ENCODE results near the gene CCDC170.
"Not testable (repeated sequence)": the region's sequence is repeated elsewhere in the genome, so short reads cannot be mapped to it uniquely, and the experiment has no call there.

The CCDC170 gene

DNA sequence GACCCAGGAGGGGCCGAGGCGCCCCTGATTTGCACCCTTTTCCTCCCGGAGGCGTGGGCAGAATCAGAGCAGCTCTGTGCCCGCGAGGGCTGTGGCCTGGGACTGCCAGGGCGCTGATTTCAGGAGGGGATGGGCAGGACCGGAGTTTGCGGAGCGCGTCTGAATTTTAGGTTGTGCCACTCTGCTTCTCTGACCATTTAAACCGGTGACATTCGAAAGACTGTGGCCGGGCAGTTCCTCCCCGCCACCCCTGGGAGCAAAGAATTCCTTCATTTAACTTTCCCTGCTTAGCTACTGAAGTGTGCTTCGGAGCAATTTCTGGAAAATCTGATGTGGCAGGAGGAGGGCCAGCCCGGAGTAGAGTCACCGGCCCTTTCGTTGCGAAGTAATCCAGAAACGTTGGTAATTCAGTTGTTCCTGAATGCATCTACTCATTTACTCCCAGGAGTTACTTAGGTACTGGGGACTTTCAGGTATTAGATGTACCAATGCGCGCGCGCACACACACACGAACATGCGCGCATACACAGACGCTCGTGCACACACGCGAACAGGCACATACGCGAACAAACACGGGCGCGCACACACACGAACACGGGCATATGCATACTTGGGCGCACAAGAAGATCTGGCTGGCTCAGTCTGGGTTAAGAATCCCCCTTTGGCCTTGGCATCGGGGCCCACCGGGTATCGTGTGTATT, 568 bp downstream of the CCDC170 start:
- no peak for DNase-seq (ENCODE audit: low spot score)

DNA sequence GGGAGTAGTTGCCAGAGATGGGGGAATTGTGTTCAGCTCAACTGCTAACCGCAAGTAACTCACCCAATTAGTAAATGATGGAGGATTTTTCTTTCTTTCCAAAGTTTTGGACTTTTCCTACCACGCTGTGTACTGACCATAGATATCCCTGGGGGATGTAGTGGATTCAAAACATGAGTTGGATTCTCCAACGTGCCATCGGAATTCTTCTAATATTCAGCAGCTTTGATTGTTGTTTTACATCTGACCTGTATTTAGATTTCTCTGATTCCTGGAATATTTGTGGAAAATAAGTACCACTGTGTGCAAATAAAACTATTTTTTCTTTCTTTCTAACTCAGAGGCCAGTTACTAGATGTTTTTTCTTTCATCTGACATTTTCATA, 1.1 kb downstream of the CCDC170 start:
- DNase-seq (ENCODE audit: low spot score): no peak

DNA sequence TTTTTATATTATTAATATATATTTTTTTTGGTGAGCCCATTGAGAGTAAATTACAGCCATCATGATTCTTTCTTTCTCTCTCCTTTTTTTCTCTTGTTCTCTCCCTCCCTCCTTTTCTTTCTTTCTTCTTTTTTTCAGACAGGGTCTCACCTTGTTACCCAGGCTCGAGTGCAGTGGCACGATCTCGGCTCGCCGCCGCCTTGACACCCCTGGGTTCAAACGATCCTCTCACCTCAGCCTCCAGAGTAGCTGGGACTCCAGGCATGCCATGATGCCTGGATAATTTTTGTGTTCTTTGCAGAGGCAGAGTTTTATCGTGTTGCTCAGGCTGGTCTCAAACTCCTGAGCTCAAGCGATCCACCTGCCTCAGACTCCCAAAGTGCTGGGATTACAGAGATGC, 1.6 kb downstream of the CCDC170 start:
- no peak for DNase-seq (ENCODE audit: low spot score)

DNA sequence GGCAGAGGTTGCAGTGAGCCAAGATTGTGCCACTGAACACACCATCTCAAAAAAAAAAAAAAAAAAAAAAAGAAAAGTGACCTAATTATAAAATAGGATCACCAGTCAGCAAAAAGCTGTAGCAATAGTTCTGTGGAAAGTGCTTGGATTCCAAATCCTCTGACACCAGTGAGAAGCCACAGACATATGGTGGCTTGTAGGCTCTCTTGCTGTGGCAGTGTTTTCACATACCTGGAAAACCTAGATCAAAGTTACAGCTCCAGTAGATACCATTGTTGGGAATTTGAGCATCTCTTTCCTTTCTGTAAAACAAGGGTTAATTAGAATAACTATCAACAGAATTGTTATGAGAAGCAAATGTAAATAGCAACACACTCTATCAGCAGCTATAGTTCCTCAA, 4.1 kb downstream of the CCDC170 start:
- no peak for DNase-seq (ENCODE audit: low spot score)

DNA sequence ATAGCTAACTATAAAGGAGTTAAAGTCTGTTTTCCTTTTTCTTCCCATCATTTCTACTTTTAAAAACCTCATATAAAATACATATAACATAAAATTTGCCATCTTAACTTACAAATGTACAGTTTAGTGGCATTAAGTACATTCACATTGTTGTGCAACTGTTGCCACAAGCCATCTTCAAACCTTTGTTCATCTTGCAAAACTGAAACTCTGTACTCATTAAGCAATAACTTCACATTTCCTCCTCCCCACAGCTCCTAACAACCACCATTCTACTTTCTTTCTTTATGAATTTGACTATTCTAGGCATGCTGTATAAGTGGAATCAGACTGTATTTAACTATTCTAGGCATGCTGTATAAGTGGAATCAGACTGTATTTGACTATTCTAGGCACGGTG, 4.5 kb downstream of the CCDC170 start:
- no peak for DNase-seq (ENCODE audit: low spot score)

DNA sequence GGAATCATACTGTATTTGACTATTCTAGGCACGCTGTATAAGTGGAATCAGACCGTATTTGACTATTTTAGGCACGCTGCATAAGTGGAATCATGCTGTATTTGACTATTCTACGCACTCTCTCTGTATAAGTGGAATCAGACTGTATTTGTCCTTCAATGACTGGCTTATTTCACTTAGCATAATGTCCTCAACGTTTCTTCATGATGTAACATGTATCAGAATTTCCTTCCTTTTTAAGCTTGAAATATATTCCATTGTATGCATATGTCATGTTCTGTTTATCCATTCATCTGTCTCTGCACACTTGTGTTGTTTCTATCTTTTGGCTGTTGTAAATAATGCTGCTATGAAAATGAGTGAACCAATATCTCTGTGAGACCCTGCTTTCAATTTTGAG, 5.7 kb downstream of the CCDC170 start:
- no peak for DNase-seq (ENCODE audit: low spot score)

DNA sequence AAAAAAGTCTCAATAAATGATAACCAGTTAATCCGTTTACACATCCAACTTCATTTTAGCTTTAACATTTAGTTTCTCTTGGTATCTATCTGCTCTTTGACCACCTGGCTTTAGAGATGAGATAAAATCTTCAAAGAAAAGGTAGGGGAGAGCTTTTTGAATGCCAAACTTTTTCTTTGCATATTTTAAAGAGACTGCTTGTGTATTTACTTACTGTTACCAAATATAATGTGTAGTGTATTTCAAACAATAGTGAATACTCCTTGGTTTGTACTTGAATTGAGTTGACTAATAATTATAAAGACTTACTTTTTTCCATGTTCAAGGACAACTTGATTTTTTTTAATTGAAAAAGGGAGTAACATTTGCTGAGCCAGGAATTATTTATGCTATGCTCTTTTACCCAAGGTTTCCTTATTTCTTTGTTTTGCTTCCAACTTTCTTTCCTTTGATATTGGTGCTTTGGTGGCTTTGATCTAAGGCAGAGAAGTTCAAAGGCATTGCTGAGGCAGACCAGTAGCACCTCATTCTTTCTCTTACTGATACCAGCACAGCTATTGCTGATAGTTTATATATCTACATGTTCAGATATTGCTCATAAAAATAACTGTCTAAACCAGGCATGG, 7.8 kb downstream of the CCDC170 start:
- no peak for DNase-seq (ENCODE audit: low spot score)

DNA sequence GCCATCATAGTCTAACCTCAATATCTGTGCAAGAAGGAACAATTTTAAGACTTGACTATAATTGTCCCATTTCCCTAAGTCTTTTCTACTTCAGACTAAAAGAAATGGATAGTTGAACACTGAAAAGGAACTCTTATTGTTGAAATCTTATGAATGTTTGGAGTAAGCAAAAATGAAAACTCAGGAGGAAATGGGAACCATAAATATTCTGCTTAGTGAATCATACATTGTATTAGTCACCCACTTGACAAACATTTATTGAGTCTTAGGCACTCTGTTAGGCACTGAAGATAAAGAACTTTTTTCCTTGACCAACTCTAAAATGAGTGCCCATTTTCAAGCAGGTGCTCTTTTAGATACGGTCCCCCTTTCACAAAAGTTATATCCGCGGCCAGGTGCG, 8.7 kb downstream of the CCDC170 start:
- no peak for DNase-seq (ENCODE audit: low spot score)

DNA sequence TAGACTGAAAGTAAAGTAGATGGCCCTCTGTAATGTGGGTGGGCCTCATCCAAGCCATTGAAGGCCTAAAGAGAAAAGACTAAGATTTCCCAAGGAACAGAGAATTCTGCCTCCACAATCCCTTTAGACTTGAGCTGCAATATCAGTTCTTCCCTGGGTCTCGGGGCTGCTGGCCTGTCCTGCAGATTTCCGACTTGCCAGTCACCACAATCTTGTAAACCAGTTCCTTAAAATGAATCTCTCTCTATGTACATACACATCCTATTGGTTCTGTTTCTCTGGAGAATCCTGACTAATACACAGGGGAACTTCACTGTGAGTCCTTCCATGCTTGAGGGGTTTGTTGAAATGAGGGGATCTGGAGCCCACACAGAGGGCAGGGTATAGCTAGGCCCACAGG, 12.9 kb downstream of the CCDC170 start:
- DNase-seq (ENCODE audit: low spot score): no peak

DNA sequence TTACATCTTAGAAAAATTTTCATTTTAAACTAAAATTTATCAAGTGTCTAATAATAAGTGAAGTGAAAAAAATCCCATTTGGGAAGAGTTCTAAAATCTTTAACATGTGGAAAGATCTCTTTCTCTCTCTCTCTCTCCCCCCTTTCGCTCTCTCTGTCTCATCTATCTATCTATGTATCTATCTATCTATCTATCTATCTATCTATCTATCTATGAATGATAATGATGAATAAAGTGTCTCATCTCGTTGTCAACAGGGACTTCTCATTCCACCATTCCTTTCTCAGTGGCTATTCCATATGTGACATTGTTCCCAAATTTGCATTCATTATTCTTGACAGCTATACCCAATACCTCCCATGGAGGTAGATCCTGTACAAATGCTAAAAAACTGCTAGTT, 15.2 kb downstream of the CCDC170 start:
- DNase-seq (ENCODE audit: low spot score): no peak

DNA sequence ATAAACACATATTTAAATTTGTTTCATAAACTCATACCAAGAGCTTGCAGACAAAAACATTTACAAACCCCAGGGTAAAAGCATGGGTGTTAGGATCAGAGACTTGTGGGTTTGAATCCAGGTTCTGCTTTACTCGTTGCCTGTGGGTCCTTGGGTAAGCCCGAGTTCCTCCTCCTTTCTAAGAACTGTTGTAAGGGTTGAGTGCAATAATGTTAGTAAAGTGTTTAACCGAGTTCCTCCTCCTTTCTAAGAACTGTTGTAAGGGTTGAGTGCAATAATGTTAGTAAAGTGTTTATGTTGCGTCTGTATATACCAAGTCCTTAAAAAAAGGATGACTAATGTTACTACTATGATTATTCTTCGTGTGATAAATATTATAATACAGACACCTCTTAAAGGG, 18.7 kb downstream of the CCDC170 start:
- DNase-seq (ENCODE audit: low spot score): no peak

DNA sequence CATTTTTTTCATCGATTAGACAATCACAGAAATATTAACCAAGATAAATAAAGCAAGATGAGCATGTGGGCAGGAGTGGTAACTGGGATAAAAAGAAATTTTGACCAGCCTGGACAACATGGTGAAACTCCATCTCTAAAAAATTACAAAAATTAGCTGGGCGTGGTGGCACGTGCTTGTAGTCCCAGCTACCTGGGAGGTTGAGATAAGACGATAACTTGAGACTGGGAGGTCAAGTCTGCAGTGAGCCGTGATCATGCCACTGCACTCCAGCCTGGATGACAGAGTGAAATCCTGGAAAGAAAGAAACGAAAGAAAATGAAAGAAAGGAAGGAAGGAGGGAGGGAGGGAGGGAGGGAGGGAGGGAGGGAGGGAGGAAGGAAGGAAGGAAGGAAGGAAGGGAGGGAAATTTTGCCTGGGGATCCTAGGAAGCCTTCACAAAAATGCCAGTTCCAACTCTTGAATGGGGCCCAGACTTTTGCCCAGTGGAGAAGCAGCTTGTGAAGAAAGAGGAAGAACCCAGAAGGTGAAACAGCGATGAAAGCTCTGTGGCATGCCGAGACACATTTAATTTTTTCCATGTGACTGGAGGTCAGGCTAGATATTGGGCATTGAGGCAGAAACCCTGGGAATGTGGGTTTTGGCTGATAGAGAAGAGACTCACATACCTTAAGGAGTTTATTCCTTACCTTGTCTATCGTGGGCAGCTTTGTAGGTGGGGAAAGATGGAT, 20.3 kb downstream of the CCDC170 start:
- DNase-seq (ENCODE audit: low spot score): no peak

DNA sequence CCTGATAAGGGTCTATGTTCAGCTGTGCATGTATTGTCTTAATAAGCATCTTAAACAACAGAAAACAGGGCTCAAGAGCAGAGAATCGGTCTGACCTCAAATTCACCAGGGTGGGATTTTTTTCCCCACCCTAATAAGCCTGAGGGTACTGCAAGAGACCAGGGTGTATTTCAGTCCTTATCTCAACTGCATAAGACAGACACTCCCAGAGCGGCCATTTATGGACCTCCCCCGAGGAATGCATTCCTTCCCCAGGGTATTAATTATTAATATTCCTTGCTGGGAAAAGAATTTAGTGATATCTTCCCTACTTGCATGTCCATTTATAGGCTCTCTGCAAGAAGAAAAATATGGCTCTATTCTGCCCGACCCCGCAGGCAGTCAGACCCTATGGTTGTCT, 25.2 kb downstream of the CCDC170 start:
- DNase-seq (ENCODE audit: low spot score): not testable (repeated sequence)

DNA sequence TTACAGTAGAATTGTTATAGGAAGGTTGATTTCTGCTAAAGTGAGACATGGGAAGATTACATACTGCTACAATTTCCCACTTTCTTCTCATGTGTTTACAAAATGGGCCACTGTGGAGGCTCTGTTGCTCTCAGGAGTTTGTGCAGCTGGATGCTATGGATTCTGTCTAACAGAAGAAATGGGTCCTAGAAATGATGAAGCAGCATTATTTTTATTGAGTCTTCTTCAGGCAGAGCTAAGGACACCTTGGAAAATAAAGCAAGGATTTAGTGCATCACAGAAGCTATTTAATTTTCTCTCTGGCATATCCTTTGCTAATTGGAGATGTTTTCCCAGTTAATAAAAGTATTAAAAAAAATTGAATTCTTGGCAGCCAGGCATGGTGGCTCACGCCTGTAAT, 29.2 kb downstream of the CCDC170 start:
- DNase-seq (ENCODE audit: low spot score): no peak

DNA sequence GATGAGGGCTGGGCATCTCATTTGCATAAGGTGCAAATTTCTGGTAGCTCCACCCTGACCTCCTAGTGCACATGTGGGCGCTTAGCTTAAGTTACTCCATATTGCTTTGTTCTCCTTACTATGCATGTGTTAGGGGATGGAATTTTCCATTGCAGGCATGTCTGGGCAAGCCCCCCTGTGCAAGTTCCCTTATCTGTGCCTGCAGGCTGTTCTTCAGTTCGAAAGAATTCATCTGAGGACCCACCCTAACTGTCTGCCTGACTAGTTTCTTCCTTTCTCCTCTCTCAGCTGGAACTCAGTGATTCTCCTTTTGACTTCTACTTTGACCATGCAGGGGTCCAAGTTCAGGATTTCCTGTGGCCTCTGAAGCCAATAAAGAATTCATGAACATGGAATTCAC, 30.2 kb downstream of the CCDC170 start:
- no peak for DNase-seq (ENCODE audit: low spot score)

DNA sequence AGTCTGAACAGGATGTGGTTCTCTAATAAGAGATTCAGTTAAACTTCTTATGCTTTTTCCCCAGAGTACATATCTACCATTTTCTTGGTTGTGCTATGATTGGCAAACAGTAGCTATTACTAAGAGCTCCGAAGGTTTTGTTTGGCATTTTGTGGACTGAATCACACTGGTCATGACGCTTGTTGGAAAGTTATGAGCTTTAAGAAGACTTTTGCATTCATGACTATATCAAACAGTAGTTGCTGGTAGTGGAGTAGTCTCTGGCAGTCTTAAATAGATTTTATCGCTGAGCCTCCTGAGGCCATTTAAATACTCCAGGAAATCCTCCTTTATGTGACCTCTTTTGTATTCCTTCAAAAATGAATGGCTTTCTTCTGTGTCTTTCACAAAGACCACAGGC, 40.8 kb downstream of the CCDC170 start:
- no peak for DNase-seq (ENCODE audit: low spot score)

DNA sequence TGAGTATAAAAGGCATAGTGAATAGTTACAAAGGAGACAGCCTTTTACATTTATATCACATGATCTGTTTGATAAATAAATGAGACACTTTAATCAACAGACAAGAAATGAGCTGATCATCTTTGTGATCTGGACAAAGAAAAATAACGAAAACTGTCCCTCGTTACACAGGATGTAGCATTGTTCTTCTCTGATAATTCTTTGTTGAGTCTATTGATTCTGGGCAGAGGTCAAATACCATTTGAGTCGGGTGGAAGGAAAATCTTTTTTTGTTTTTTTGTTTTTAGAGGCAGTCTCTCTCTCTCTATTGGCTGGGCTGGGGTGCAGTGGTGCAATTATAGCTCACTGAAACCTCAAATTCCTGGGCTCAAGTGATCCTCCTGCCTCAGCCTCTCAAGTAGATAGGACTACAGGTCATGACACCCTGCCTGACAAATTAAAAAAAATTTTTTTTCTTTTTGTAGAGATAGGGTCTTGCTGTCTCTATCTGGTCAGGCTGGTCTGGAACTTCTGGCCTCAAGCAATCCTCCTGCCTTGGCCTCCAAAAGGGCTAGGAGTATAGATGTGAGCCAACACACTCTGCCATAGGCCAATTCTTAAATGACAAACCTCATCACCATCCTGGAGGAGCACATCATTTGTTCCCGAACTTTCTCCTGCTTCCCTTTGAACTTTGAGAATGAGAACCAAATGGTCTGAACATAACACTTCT, 41.8 kb downstream of the CCDC170 start:
- DNase-seq (ENCODE audit: low spot score): no peak

DNA sequence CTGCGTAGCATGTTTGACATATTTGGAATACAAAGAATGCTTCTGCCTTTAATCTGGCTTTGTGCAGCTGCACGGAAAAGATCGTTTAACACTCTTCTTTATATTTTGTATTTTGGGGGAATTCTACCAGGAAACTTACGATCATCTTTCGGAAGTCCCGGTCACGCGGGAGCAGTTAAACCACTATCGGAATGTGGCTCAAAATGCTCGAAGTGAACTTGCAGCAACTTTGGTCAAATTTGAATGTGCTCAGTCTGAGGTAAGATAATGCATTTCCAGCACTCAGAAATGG, 42.3 kb downstream of the CCDC170 start:
- DNase-seq (ENCODE audit: low spot score): no peak

DNA sequence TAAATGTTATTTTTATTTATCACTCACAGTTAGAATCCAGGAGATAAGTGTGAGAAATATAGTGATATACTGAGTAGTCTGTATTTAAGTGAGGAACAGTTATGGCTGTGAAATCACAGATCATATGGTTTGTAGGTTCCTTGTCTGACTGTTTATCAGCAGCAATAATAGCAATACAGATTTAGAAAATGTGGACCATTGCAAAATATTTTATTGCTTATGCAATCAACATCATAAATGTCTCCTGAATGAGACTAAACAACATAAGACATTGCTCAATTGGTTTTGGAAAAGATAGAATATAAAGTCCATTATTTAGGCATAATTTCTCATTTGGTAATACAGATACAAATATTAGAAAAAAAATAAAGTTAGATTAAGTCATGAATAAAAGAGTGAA, 43.7 kb downstream of the CCDC170 start:
- DNase-seq (ENCODE audit: low spot score): no peak

DNA sequence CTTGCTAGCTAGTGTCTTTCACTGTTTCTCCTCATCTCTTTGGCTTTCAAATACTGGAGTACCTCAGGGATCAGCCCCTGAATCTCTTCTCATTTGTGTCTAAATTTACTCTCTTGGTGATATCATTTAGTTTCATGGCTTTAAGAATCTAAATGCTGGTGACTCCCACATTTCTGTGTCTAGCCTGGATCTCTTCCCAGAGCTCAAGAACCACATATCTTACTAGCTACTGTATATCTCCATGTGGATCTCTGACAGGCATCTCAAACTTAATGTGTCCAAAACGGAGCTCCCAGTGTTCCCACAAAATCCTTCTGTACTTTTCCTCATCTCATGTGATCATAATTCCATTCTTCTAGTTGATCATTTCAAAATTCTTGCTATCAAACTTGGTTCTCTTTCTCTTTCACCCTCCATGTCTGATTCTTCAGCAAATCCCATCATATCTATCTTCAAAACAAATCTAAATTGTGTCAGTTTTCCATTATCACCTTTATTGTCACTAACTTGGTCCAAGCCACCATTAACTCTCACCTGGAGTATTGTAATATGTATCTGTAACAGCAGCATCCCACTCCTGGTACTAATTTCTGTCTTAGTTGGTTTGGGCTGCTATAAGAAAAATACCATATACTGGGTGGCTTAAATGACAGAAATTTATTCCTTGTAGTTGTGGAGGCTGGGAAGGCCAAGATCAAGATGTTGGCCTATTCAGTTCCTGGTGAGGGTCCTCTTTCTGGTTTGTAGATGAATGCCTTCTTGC, 45.9 kb downstream of the CCDC170 start:
- no peak for DNase-seq (ENCODE audit: low spot score)

DNA sequence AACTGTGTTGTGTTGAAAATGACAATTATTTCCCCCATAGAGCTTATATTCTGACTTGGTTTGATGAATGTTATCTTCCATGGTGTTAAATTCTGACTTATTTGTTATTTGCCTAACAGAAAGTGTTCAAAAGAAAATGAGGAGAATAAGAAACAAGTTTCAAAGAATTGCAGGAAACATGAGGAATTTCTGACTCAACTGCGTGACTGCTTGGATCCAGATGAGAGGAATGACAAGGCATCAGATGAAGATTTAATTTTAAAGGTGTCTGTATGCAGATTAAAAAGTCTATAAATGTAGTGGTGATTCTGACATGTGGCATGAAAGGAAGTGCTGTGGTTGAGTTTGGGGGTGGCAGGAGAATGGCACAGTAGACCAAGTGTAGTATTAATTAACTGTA, 50.6 kb downstream of the CCDC170 start:
- no peak for DNase-seq (ENCODE audit: low spot score)

DNA sequence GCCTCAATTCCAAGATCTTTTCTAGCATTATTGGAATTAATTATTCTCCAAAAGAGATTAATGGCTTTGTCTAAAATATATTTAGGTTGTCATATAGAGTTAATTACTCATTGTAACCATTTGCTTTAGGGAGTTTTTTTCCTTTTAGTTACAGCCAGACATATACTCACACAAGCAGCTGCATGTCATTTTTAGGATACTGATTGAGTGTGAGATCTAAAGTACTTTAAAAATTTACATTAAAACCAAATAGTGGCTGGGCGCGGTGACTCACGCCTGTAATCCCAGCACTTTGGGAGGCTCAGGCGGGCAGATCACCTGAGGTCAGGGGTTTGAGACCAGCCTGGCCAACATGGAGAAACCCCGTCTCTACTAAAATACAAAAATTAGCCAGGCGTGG, 51.1 kb downstream of the CCDC170 start:
- DNase-seq (ENCODE audit: low spot score): not testable (repeated sequence)
